Esophagus squamous epithelium (tissue), 5 donors: Measurements from ENCODE around the gene STEAP4. TPM values are rescaled to one million over a fixed set of nuclear protein-coding genes. Genes with fewer than 3 reads are reported as not detected.

Experiments used
- DNase-seq: peaks from one replicate; lab custom pipeline; 2025; lab: John Stamatoyannopoulos, UW
- H3K27ac ChIP-seq, 4 donors: fragments of 200-600 bp; sonication (generic); one replicate each; pipeline ENCODE4 v1.5.1; 2016 to 2019; ENCODE audit warnings: mild to moderate bottlenecking in 1 of 4
- H3K27me3 ChIP-seq, 4 donors: fragments of 200-600 bp; sonication (generic); 1 replicate in 3 of 4; 2 replicates in 1 of 4; pipeline versions ENCODE4 v1.5.1 to v1.6.0; 2017 to 2021; ENCODE audit warnings: antibody characterized with exemption in 1 of 4
- H3K36me3 ChIP-seq, 3 donors: fragments of 200-600 bp; sonication (generic); one replicate each; pipeline ENCODE4 v1.5.1; 2016 to 2019
- H3K4me1 ChIP-seq, 3 donors: fragments of 200-600 bp; sonication (generic); one replicate each; pipeline ENCODE4 v1.5.1; 2017 to 2019
- H3K4me3 ChIP-seq, 4 donors: fragments of 200-600 bp; sonication (generic); 1 replicate in 3 of 4; 2 replicates in 1 of 4; pipeline ENCODE4 v1.5.1; 2016 to 2019; ENCODE audit warnings: mild to moderate bottlenecking in 2 of 4, moderate library complexity in 1 of 4
- H3K9me3 ChIP-seq, 3 donors: fragments of 200-600 bp; sonication (generic); one replicate each; pipeline ENCODE4 v1.5.1; 2016 to 2019
- POLR2A ChIP-seq, 4 donors: fragments of 450-650 bp; IDR thresholded peaks; one replicate each; pipeline ENCODE4 v1.6.1; 2017; ENCODE audit warnings: antibody characterized with exemption in 4 of 4, mild to moderate bottlenecking in 4 of 4, moderate library complexity in 3 of 4
- WGBS, 2 donors: methylation state at CpG; one replicate each; pipeline ENCODE4 v1.1.5; 2018; 5-methylcytosine and 5-hydroxymethylcytosine counted together
- intact Hi-C: fragments of 100-400 bp; cut with DNase I; formaldehyde crosslinking; loops from one replicate; pipeline ENCODE4 v1.15.0; 2022
- total RNA-seq, 4 donors: library from RNA; depleted of rRNA; stranded (reverse); fragments of >200 nt; gene quantifications; one replicate each; pipeline ENCODE4 v1.1.0, GENCODE V29; 2016
- TF ChIP-seq, protein P1 (sequence below), 6 experiments: fragments of 450-650 bp in 4 of 6; fragments of 200-600 bp in 2 of 6; sonication (generic) in 2 of 6; IDR thresholded peaks; one replicate each; pipeline ENCODE4 v1.5.1; 2016 to 2019; ENCODE audit warnings: antibody characterized with exemption in 6 of 6, mild to moderate bottlenecking in 4 of 6, moderate library complexity in 4 of 6
- donor health status: DM: yes; HTN: yes; CAD: no.

Gene STEAP4
- total RNA-seq, 4 donors from 2014 or later, result 6.3 to 50.5 (median 24.2) TPM

- DNase-seq, result no peak
- Histone ChIP-seq H3K9me3 (no peaks in the 10 kb centered on the region), H3K27ac (no peak overlapping the region), H3K4me1 (no peaks in the 10 kb centered on the region), H3K4me3 (no peak overlapping the region), H3K27me3 (no peaks in the 10 kb centered on the region), H3K36me3 (no peaks in the 10 kb centered on the region)
- intact Hi-C loops, result no loop called here
- no peak for TF ChIP-seq POLR2A (IDR thresholded peaks at IDR 0.05)
- TF ChIP-seq, protein P1, sequence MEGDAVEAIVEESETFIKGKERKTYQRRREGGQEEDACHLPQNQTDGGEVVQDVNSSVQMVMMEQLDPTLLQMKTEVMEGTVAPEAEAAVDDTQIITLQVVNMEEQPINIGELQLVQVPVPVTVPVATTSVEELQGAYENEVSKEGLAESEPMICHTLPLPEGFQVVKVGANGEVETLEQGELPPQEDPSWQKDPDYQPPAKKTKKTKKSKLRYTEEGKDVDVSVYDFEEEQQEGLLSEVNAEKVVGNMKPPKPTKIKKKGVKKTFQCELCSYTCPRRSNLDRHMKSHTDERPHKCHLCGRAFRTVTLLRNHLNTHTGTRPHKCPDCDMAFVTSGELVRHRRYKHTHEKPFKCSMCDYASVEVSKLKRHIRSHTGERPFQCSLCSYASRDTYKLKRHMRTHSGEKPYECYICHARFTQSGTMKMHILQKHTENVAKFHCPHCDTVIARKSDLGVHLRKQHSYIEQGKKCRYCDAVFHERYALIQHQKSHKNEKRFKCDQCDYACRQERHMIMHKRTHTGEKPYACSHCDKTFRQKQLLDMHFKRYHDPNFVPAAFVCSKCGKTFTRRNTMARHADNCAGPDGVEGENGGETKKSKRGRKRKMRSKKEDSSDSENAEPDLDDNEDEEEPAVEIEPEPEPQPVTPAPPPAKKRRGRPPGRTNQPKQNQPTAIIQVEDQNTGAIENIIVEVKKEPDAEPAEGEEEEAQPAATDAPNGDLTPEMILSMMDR (IDR thresholded peaks at IDR 0.05), result no peak
Measured at GRCh38 chr7:88337572-88337971, 30.9 kb upstream of the STEAP4 start.

GRCh38 chr7:88331322-88331721 is 24.6 kb upstream of the STEAP4 start:
- H3K4me1 ChIP-seq, result no peaks in the 10 kb centered on the region
- intact Hi-C loops, result no loop called here
- DNase-seq, result no peak
- H3K36me3 ChIP-seq, result no peaks in the 10 kb centered on the region
- H3K27me3 ChIP-seq, result no peaks in the 10 kb centered on the region
- TF ChIP-seq, protein P1 (IDR thresholded peaks at IDR 0.05), result no peak
- no peak for TF ChIP-seq POLR2A (IDR thresholded peaks at IDR 0.05)
- peak overlapping the region in 1 of 4 donors; percentile 26 for H3K27ac ChIP-seq
- H3K4me3 ChIP-seq, result no peak overlapping the region
- H3K9me3 ChIP-seq, result no peaks in the 10 kb centered on the region

GRCh38 chr7:88329532-88330463 is 23.1 kb upstream of the STEAP4 start:
- Histone ChIP-seq H3K4me1 (no peaks in the 10 kb centered on the region), H3K4me3 (no peak overlapping the region), H3K9me3 (no peaks in the 10 kb centered on the region), H3K27ac (peak overlapping the region in 2 of 4 donors; percentile 26 to 53), H3K27me3 (no peaks in the 10 kb centered on the region), H3K36me3 (no peaks in the 10 kb centered on the region)
- no peak for TF ChIP-seq POLR2A (IDR thresholded peaks at IDR 0.05)
- TF ChIP-seq, protein P1 (IDR thresholded peaks at IDR 0.05), result no peak
- no peak for DNase-seq
- WGBS, 2 donors, result 60 to 61% methylated on average over 5 of the region's 10 CpGs
- intact Hi-C loops, result no loop called here

DNA sequence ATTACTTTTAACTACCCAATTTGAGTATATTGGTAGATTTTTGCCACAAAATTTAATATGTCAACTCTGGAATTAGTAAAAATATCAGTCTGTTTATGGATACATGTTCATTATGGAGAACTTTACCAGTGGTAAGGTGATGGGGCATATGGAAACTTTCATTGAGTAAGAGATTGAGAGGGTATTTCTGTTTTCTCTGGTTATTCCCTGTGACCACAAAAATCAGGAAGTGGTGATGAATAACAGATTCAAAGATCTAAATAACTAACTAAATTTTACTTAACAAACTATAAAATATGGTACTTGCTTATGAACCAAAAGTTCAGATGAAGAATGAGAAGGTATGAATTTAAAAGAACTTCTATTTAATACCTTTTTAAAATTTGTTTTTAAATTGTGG is 22.1 kb upstream of the STEAP4 start:
- intact Hi-C loops, result no loop called here
- TF ChIP-seq POLR2A (IDR thresholded peaks at IDR 0.05), result no peak
- TF ChIP-seq, protein P1 (IDR thresholded peaks at IDR 0.05), result no peak
- no peaks in the 10 kb centered on the region for H3K36me3 ChIP-seq
- DNase-seq, result no peak
- no peaks in the 10 kb centered on the region for H3K4me1 ChIP-seq
- H3K27me3 ChIP-seq, result no peaks in the 10 kb centered on the region
- H3K27ac ChIP-seq, result no peak overlapping the region
- H3K9me3 ChIP-seq, result no peaks in the 10 kb centered on the region
- H3K4me3 ChIP-seq, result no peak overlapping the region

DNA sequence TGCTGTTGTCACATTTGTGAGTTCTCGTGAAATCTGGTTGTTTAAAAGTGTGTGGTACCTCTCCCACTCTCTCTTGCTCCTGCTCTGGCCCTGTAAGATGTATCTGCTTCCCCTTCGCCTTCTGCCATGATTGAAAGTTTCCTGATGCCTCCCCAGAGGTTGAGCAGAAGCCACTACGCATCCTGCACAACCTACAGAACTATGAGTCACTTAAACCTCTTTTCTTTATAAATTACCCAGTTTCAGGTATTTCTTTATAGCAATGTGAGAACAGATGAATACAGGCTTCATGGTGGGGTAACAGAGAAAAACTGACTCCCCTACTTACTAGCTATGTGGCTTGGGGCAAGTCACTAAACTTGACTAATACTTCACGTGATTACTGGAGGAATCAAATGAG is 18.0 kb upstream of the STEAP4 start:
- intact Hi-C loops, result no loop called here
- H3K4me3 ChIP-seq, result no peak overlapping the region
- DNase-seq, result no peak
- no peaks in the 10 kb centered on the region for H3K4me1 ChIP-seq
- no peaks in the 10 kb centered on the region for H3K9me3 ChIP-seq
- no peaks in the 10 kb centered on the region for H3K36me3 ChIP-seq
- 82 to 87% methylated on average over 4 of the region's 4 CpGs for WGBS, 2 donors
- H3K27me3 ChIP-seq, result no peaks in the 10 kb centered on the region
- no peak overlapping the region for H3K27ac ChIP-seq
- TF ChIP-seq POLR2A (IDR thresholded peaks at IDR 0.05), result no peak
- TF ChIP-seq, protein P1 (IDR thresholded peaks at IDR 0.05), result no peak
